ENCODE results near the gene CREB3L2.

- TF ChIP-seq CTCF (IDR thresholded peaks at IDR 0.05; ENCODE audit: insufficient read depth, low read length, poor library complexity, severe bottlenecking) (no peak), EZH2phosphoT487 (conservative IDR thresholded peaks at IDR 0.05; ENCODE audit: low read length) (no peak)
Observed at GRCh38 chr7:137909042-137909441, 92.8 kb downstream of the CREB3L2 start.

All from SU-DHL-6 (cell line).